Stimulated activated CD4-positive, alpha-beta T cell treated with anti-CD3 and anti-CD28 coated beads, TNF-alpha, amount 100 ng/mL, for 1 hour (primary cell): ENCODE results near the gene OR1G1.
"Not testable (repeated sequence)": the region's sequence is repeated elsewhere in the genome, so short reads cannot be mapped to it uniquely, and the experiment has no call there.

ENCODE experiments used
- DNase-seq, 3 donors: peaks; one replicate each; pipeline ENCODE4 v3.0.0-alpha.2; 2020; ENCODE audit warnings: low read depth in 3 of 3, low spot score in 1 of 3

The OR1G1 gene

GRCh38 chr17:3127451-3127850 lies at the start of gene OR1G1:
TSS of gene OR1G1 (minus strand) at chr17:3127551. CDS start at chr17:3127551, 0 bp downstream.
- DNase-seq = no peak

GRCh38 chr17:3167574-3167973 lies 40.2 kb upstream of the OR1G1 start:
- DNase-seq = no peak

GRCh38 chr17:3157218-3157617 lies 29.9 kb upstream of the OR1G1 start:
- DNase-seq = no peak

- DNase-seq = not testable (repeated sequence)
Observed at GRCh38 chr17:3137494-3137893, 10.1 kb upstream of the OR1G1 start.

- DNase-seq = no peak
Observed at GRCh38 chr17:3104322-3104721, 23.0 kb downstream of the OR1G1 start, which contains the start of gene OR1D2. TSS of gene OR1D2 (minus strand) at chr17:3104422. CDS start at chr17:3092996, 11,426 bp downstream.
